H1 (cell line): ENCODE data around the gene DNAH8. TPM values are rescaled to one million over a fixed set of nuclear protein-coding genes. Genes with fewer than 3 reads are reported as not detected.

Experiments
- CTCF ChIA-PET: fragments of 300-600 bp; sonication (Branson Sonifier 250); formaldehyde crosslinking; loops from one replicate; lab custom pipeline; 2021; ENCODE audit not compliant: partially characterized antibody; lab: Charles Lee
- POLR2A ChIA-PET: fragments of 300-600 bp; sonication (Branson Sonifier 250); formaldehyde crosslinking; loops from one replicate; lab custom pipeline; 2021; ENCODE audit warnings: inconsistent platforms; ENCODE audit not compliant: partially characterized antibody; lab: Charles Lee
- DNase-seq, 2 experiments: peaks; one replicate each; pipeline versions ENCODE4 v3.0.0 to v3.0.0-alpha.2; 2010 to 2022; ENCODE audit warnings: low spot score in 2 of 2, low read depth in 1 of 2, mixed read lengths in 1 of 2
- FAIRE-seq: peaks from 2 replicates; lab custom pipeline; 2011; peaks lifted over from hg19 to GRCh38; lab: Jason Lieb, UNC
- H2AFZ ChIP-seq: 2 replicates; pipeline ENCODE4 v1.8.1; 2012; ENCODE audit warnings: low read length, inconsistent platforms
- H2AK5ac ChIP-seq: 2 replicates; pipeline ENCODE4 v1.6.1; 2013; ENCODE audit warnings: low read depth, low read length
- H2BK120ac ChIP-seq: replicated peaks from 2 replicates; pipeline ENCODE3; 2013; ENCODE audit warnings: low read depth, low read length, inconsistent platforms
- H2BK12ac ChIP-seq: 2 replicates; pipeline ENCODE4 v1.6.1; 2013; ENCODE audit warnings: low read depth, low read length
- H2BK15ac ChIP-seq: 2 replicates; pipeline ENCODE4 v1.6.1; 2013; ENCODE audit warnings: low read length
- H2BK20ac ChIP-seq: 2 replicates; pipeline ENCODE4 v1.6.1; 2013; ENCODE audit warnings: low read length
- H2BK5ac ChIP-seq: 2 replicates; pipeline ENCODE4 v1.6.1; 2013; ENCODE audit warnings: low read depth, low read length
- H3K14ac ChIP-seq: 2 replicates; pipeline ENCODE4 v1.6.1; 2013; ENCODE audit warnings: inconsistent platforms; ENCODE audit not compliant: insufficient read length
- H3K18ac ChIP-seq: 2 replicates; pipeline ENCODE4 v1.6.1; 2013; ENCODE audit warnings: low read length; ENCODE audit errors: extremely low read depth
- H3K23ac ChIP-seq: 2 replicates; pipeline ENCODE4 v1.6.1; 2013; ENCODE audit warnings: inconsistent platforms; ENCODE audit not compliant: insufficient read length
- H3K23me2 ChIP-seq: 2 replicates; pipeline ENCODE4 v1.6.1; 2013; ENCODE audit warnings: low read depth, low read length
- H3K27ac ChIP-seq: 2 replicates; pipeline ENCODE4 v1.6.1; 2011; ENCODE audit warnings: low read depth, low read length, inconsistent platforms
- H3K27me3 ChIP-seq, 4 experiments: replicated peaks in 1 of 4; 1 replicate in 1 of 4; 2 replicates in 3 of 4; pipeline versions ENCODE4 v1.6.1 to v1.8.1; 2011 to 2013; ENCODE audit warnings: low read length in 3 of 4, mild to moderate bottlenecking in 3 of 4, inconsistent platforms in 2 of 4, mixed read lengths in 2 of 4, moderate library complexity in 1 of 4; ENCODE audit not compliant: control insufficient read depth in 3 of 4, insufficient read depth in 3 of 4; ENCODE audit errors: extremely low read depth in 1 of 4
- H3K36me3 ChIP-seq, 4 experiments: 2 replicates each; pipeline versions ENCODE4 v1.6.1 to v1.8.1; 2011 to 2013; ENCODE audit warnings: mild to moderate bottlenecking in 4 of 4, low read length in 3 of 4, moderate library complexity in 2 of 4, control low read depth in 1 of 4, inconsistent platforms in 1 of 4; ENCODE audit not compliant: insufficient read depth in 4 of 4, control insufficient read depth in 2 of 4
- H3K4ac ChIP-seq: replicated peaks from 2 replicates; pipeline ENCODE3; 2013; ENCODE audit warnings: low read length, low read depth, mixed read lengths, inconsistent platforms; ENCODE audit not compliant: insufficient read length
- H3K4me1 ChIP-seq, 4 experiments: replicated peaks in 1 of 4; 1 replicate in 1 of 4; 2 replicates in 3 of 4; pipeline versions ENCODE4 v1.6.1 to v1.8.1; 2011 to 2013; ENCODE audit warnings: low read length in 3 of 4, inconsistent platforms in 2 of 4, mixed read lengths in 1 of 4; ENCODE audit not compliant: insufficient read depth in 4 of 4, control insufficient read depth in 3 of 4
- H3K4me2 ChIP-seq, 2 experiments: 2 replicates each; pipeline versions ENCODE4 v1.6.1 to v1.8.1; 2011 to 2013; ENCODE audit warnings: low read depth in 2 of 2, low read length in 2 of 2, control low read depth in 1 of 2, inconsistent platforms in 1 of 2, mild to moderate bottlenecking in 1 of 2; ENCODE audit not compliant: insufficient read depth in 1 of 2
- H3K4me3 ChIP-seq, 4 experiments: fragments of 200-600, 300-600 bp in 1 of 4; sonication (generic), shearing (Covaris generic), sonication (Bioruptor Twin) in 1 of 4; 2 replicates each; pipeline versions ENCODE4 v1.5.1 to v1.8.1; 2011 to 2016; ENCODE audit warnings: low read length in 4 of 4, low read depth in 3 of 4, control low read depth in 2 of 4, inconsistent platforms in 2 of 4, mild to moderate bottlenecking in 2 of 4, mixed read lengths in 1 of 4, moderate library complexity in 1 of 4; ENCODE audit not compliant: insufficient read depth in 2 of 4; ENCODE audit errors: extremely low read depth in 1 of 4
- H3K56ac ChIP-seq: replicated peaks from 2 replicates; pipeline ENCODE3; 2013; ENCODE audit warnings: low read depth, mild to moderate bottlenecking, mixed read lengths, low read length, inconsistent platforms; ENCODE audit not compliant: insufficient read length
- H3K79me1 ChIP-seq: 2 replicates; pipeline ENCODE4 v1.6.1; 2013; ENCODE audit warnings: low read depth, low read length, control low read depth
- H3K79me2 ChIP-seq, 2 experiments: 2 replicates each; pipeline versions ENCODE4 v1.6.1 to v1.8.1; 2012 to 2013; ENCODE audit warnings: low read length in 2 of 2, mild to moderate bottlenecking in 2 of 2, inconsistent platforms in 1 of 2; ENCODE audit not compliant: insufficient read depth in 2 of 2, control insufficient read depth in 1 of 2
- H3K9ac ChIP-seq, 4 experiments: replicated peaks in 1 of 4; 1 replicate in 1 of 4; 2 replicates in 3 of 4; pipeline versions ENCODE4 v1.6.1 to v1.8.1; 2011 to 2013; ENCODE audit warnings: low read depth in 3 of 4, low read length in 3 of 4, control low read depth in 2 of 4, mild to moderate bottlenecking in 2 of 4, moderate library complexity in 2 of 4, inconsistent platforms in 1 of 4; ENCODE audit errors: extremely low read depth in 1 of 4
- H3K9me3 ChIP-seq, 2 experiments: 2 replicates each; pipeline versions ENCODE4 v1.6.1 to v1.8.1; 2012 to 2013; ENCODE audit warnings: mild to moderate bottlenecking in 2 of 2, moderate library complexity in 2 of 2, control low read depth in 1 of 2, inconsistent platforms in 1 of 2, low read depth in 1 of 2, low read length in 1 of 2, mixed read lengths in 1 of 2; ENCODE audit not compliant: insufficient read depth in 2 of 2
- H4K20me1 ChIP-seq, 2 experiments: replicated peaks in 1 of 2; 2 replicates each; pipeline versions ENCODE3 to v1.8.1; 2011 to 2013; ENCODE audit warnings: inconsistent platforms in 2 of 2, low read length in 2 of 2, mild to moderate bottlenecking in 1 of 2; ENCODE audit not compliant: insufficient read depth in 2 of 2, control insufficient read depth in 1 of 2
- H4K5ac ChIP-seq: 2 replicates; pipeline ENCODE4 v1.6.1; 2013; ENCODE audit warnings: low read length, low read depth, mixed read lengths, inconsistent platforms; ENCODE audit not compliant: insufficient read length
- H4K8ac ChIP-seq: 2 replicates; pipeline ENCODE4 v1.8.0; 2013; ENCODE audit warnings: mild to moderate bottlenecking, moderate library complexity, low read length, inconsistent platforms; ENCODE audit not compliant: insufficient read depth; ENCODE audit errors: extremely low read depth
- H4K91ac ChIP-seq: replicated peaks from 2 replicates; pipeline ENCODE3; 2013; ENCODE audit warnings: low read length, mixed read lengths, inconsistent platforms; ENCODE audit not compliant: insufficient read length
- BACH1 ChIP-seq: IDR thresholded peaks from 2 replicates; pipeline ENCODE4 v1.6.1; 2012; ENCODE audit warnings: low read length, improper control_type of control experiment
- EP300 ChIP-seq, 2 experiments: IDR thresholded peaks; 1 replicate in 1 of 2; 2 replicates in 1 of 2; pipeline ENCODE4 v1.6.1; 2011 to 2012; ENCODE audit warnings: low read depth in 2 of 2, low read length in 2 of 2, mild to moderate bottlenecking in 2 of 2, borderline replicate concordance in 1 of 2, inconsistent platforms in 1 of 2, moderate library complexity in 1 of 2
- FOSL1 ChIP-seq: IDR thresholded peaks from 2 replicates; pipeline ENCODE4 v1.6.1; 2011; ENCODE audit warnings: mild to moderate bottlenecking, low read depth, low read length, moderate library complexity; ENCODE audit not compliant: insufficient read depth
- PHF8 ChIP-seq: fragments of 200-600 bp; sonication (generic); conservative IDR thresholded peaks from 2 replicates; pipeline ENCODE4 v1.7.1; 2012; ENCODE audit warnings: low read depth, mild to moderate bottlenecking, inconsistent platforms, low read length, moderate library complexity
- POLR2AphosphoS5 ChIP-seq: IDR thresholded peaks from 2 replicates; pipeline ENCODE4 v1.6.1; 2011; ENCODE audit warnings: low read depth, low read length
- RXRA ChIP-seq: IDR thresholded peaks from 2 replicates; pipeline ENCODE4 v1.6.1; 2011; ENCODE audit warnings: low read depth, mild to moderate bottlenecking, low read length, moderate library complexity; ENCODE audit not compliant: insufficient read depth
- SAP30 ChIP-seq: fragments of 300-600 bp; sonication (generic); IDR thresholded peaks from 2 replicates; pipeline ENCODE4 v1.7.1; 2012; ENCODE audit warnings: low read length, moderate library complexity, mild to moderate bottlenecking, inconsistent platforms; ENCODE audit not compliant: insufficient read depth, insufficient replicate concordance
- SP2 ChIP-seq: IDR thresholded peaks from 2 replicates; pipeline ENCODE4 v1.6.1; 2012; ENCODE audit warnings: mild to moderate bottlenecking, low read length, inconsistent platforms
- SP4 ChIP-seq: IDR thresholded peaks from 2 replicates; pipeline ENCODE4 v1.6.1; 2012; ENCODE audit warnings: low read length, inconsistent platforms
- WGBS, 2 experiments: shearing (Covaris generic) in 1 of 2; methylation state at CpG; one replicate each; pipeline versions ENCODE4 v1.1.6 to v1.1.7; 2013 to 2015; ENCODE audit warnings: low lambda C conversion rate in 2 of 2, mixed read lengths in 2 of 2, inconsistent platforms in 1 of 2, low coverage in 1 of 2, missing lambda C conversion rate in 1 of 2; ENCODE audit not compliant: insufficient replicate concordance in 2 of 2, insufficient coverage in 1 of 2, insufficient read length in 1 of 2; ENCODE audit errors: extremely low coverage in 1 of 2, missing lambda C conversion rate in 1 of 2; 5-methylcytosine and 5-hydroxymethylcytosine counted together
- polyA plus RNA-seq, 7 experiments: library from polyadenylated mRNA; depleted of rRNA in 3 of 7; stranded (reverse) in 5 of 7; unstranded in 2 of 7; fragments of >200 nt in 5 of 7; fragments of 200-250 nt in 2 of 7; gene quantifications; 1 replicate in 5 of 7; 2 replicates in 1 of 7; 4 replicates in 1 of 7; pipeline versions ENCODE4 v1.2.1 to v1.2.3, GENCODE V29; 2011 to 2013; ENCODE audit warnings: missing spikeins in 2 of 7, mixed read lengths in 2 of 7
- total RNA-seq: library from RNA; stranded (reverse); fragmentation: NEBNext Ultra II Directional; extraction: Animal tissue kit (Norgen Biotek cat#: 25700); gene quantifications from 2 replicates; pipeline ENCODE4 v1.2.1, GENCODE V29; 2021
- TF ChIP-seq, protein P1 (sequence below): IDR thresholded peaks from 2 replicates; pipeline ENCODE4 v1.6.1; 2012; ENCODE audit warnings: inconsistent platforms
- TF ChIP-seq, protein P2 (sequence below): IDR thresholded peaks from 2 replicates; pipeline ENCODE4 v1.6.1; 2011; ENCODE audit warnings: low read length, improper control_type of control experiment
- TF ChIP-seq, protein P3 (sequence below): IDR thresholded peaks from 2 replicates; pipeline ENCODE4 v1.6.1; 2011; ENCODE audit warnings: low read depth, mild to moderate bottlenecking, low read length; ENCODE audit not compliant: insufficient read depth

Gene DNAH8
- total and polyA plus RNA-seq, 2 of the 8 experiments (the other 6 are each of a cell fraction or from before 2014, with no cell fraction given) = under 0.01 TPM; not detected in 1

DNA sequence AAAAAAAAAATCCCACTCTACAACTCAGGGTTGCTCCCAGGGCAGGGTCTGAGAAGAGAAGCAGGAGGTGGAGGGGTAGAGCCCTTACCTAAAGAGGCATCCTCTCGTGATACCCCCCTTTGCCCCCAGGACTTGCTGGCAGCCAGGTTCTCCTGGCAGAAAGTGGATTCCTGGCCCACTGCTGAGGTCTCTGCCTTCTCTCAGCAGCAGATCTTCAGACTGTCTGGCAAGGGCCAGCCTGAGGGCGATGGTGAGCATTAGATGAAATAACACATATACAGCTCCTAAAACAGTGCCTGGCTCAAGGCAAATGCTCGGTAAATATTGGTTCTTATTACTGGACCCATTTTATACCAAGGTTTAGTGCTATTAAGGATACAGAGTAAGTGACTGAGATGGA, 328.7 kb downstream of the DNAH8 start:
- DNase-seq (no peak), FAIRE-seq (no peak)
- Histone ChIP-seq H3K9ac (no peak overlapping the region), H3K9me3 (no peaks in the 10 kb centered on the region), H2AFZ (no peak overlapping the region), H3K36me3 (no peaks in the 10 kb centered on the region), H2BK20ac (no peak overlapping the region), H3K27ac (no peak overlapping the region), H3K27me3 (peaks cover 0 to 22% (median 18%) of the 10 kb centered on the region in 4 experiments; a peak in 6 of 7 replicates), H3K4me1 (peaks cover 0 to 2% (median 0%) of the 10 kb centered on the region in 4 experiments; a peak in 1 of 7 replicates), H4K91ac (no peak overlapping the region), H3K79me1 (no peaks in the 10 kb centered on the region), H2BK15ac (no peak overlapping the region), H3K18ac (no peak overlapping the region), H3K56ac (no peak overlapping the region), H2BK120ac (no peak overlapping the region), H4K20me1 (no peaks in the 10 kb centered on the region), H3K23me2 (peaks cover 6% of the 10 kb centered on the region; the same call in 1 of the 2 replicates), H2AK5ac (no peak overlapping the region), H3K4me3 (no peak overlapping the region), H2BK12ac (no peak overlapping the region), H2BK5ac (no peak overlapping the region), H3K79me2 (no peaks in the 10 kb centered on the region), H4K5ac (no peak overlapping the region), H3K23ac (no peak overlapping the region), H3K4ac (no peak overlapping the region), H4K8ac (no peak overlapping the region), H3K4me2 (no peak overlapping the region), H3K14ac (no peak overlapping the region)
- ChIA-PET CTCF (interaction anchor here (0.6 to 4.7 kb wide), 7 partner anchors 9 to 59 kb away, joined by 3 to 20 read pairs (median 9); no protein-coding TSS in a partner anchor), POLR2A (no interaction called here)
- WGBS, 2 experiments = 87% methylated on average over 3 of the region's 3 CpGs; no CpG with 5 or more reads in 1 of the 2 experiments
- TF ChIP-seq SP2 (no peak), EP300 (IDR thresholded peaks at IDR 0.05; ENCODE audit: borderline replicate concordance in 1 of 2, low read depth in 2 of 2, low read length in 2 of 2) (no peak), BACH1 (no peak), RXRA (no peak), PHF8 (no peak), POLR2AphosphoS5 (no peak), SAP30 (no peak), SP4 (no peak), FOSL1 (no peak)
- TF ChIP-seq, protein P1, sequence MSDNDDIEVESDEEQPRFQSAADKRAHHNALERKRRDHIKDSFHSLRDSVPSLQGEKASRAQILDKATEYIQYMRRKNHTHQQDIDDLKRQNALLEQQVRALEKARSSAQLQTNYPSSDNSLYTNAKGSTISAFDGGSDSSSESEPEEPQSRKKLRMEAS = no peak
- TF ChIP-seq, protein P2, sequence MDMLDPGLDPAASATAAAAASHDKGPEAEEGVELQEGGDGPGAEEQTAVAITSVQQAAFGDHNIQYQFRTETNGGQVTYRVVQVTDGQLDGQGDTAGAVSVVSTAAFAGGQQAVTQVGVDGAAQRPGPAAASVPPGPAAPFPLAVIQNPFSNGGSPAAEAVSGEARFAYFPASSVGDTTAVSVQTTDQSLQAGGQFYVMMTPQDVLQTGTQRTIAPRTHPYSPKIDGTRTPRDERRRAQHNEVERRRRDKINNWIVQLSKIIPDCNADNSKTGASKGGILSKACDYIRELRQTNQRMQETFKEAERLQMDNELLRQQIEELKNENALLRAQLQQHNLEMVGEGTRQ = no peak
- TF ChIP-seq, protein P3, sequence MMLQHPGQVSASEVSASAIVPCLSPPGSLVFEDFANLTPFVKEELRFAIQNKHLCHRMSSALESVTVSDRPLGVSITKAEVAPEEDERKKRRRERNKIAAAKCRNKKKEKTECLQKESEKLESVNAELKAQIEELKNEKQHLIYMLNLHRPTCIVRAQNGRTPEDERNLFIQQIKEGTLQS = no peak
